Colonic mucosa (tissue), 4 donors: ENCODE data around the gene GRK5. TPM values are rescaled to one million over a fixed set of nuclear protein-coding genes. Genes with fewer than 3 reads are reported as not detected.

ENCODE experiments used
- DNase-seq: peaks from one replicate; pipeline ENCODE4 v3.0.0-alpha.2; 2020
- H3K27ac ChIP-seq: fragments of 200-600 bp; one replicate; pipeline ENCODE4 v1.8.0; 2021
- H3K27me3 ChIP-seq: fragments of 200-600 bp; one replicate; pipeline ENCODE4 v1.8.0; 2021
- H3K36me3 ChIP-seq: fragments of 200-600 bp; one replicate; pipeline ENCODE4 v1.8.0; 2021
- H3K4me1 ChIP-seq: fragments of 200-600 bp; one replicate; pipeline ENCODE4 v1.8.0; 2021; ENCODE audit warnings: mild to moderate bottlenecking
- H3K4me3 ChIP-seq: fragments of 200-600 bp; one replicate; pipeline ENCODE4 v1.8.0; 2021
- H3K9ac ChIP-seq, 2 donors: one replicate each; pipeline ENCODE4 v1.7.0; 2013; ENCODE audit warnings: control low read depth in 2 of 2, low read depth in 2 of 2, low read length in 2 of 2
- H3K9me3 ChIP-seq: fragments of 200-600 bp; one replicate; pipeline ENCODE4 v1.8.0; 2021
- CTCF ChIP-seq: fragments of 200-600 bp; IDR thresholded peaks from one replicate; pipeline ENCODE4 v1.8.0; 2022; ENCODE audit warnings: antibody characterized with exemption, mild to moderate bottlenecking
- intact Hi-C: fragments of 100-400 bp; cut with DNase I; formaldehyde crosslinking; loops from one replicate; pipeline ENCODE4 v1.14.1; 2022
- total RNA-seq, 2 donors: library from RNA; stranded (reverse); fragmentation: NEBNext Ultra II Directional in 1 of 2; extraction: Animal tissue kit (Norgen Biotek cat#: 25700) in 1 of 2; gene quantifications; one replicate each; pipeline ENCODE4 v1.2.1, GENCODE V29; 2021
- donor health status: healthy.
- donor health status: DM: no; HTN: no; CAD: no.
- donor health status: DM: no; HTN: no; CAD: no.

The GRK5 gene
- total RNA-seq, 2 donors from 2014 or later, result 4.6 to 12.7 TPM

DNA sequence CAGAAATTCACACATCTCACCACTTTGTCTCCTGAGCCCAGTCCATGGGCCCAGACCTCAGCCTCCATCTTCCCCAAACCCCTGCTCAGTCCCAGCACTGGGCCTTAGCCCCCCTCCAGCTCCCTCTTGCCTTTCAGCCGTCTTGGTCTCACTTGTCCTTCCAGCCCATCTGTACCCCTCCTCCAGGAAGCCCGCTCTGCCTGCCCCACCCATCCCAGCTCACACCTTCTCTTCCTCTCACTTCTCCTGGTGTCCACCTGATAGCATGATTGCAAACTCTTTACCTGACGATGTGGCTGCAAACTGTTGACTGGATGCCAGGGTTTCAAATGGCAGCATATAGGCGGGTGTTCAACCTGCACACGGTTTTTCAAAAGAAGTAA lies 238.6 kb downstream of the GRK5 start:
- DNase-seq, result no peak
- intact Hi-C loops, result loop anchor here (2.0 kb wide), 1 partner anchor 247 kb away; no protein-coding TSS in a partner anchor
- Histone ChIP-seq H3K36me3 (no peaks in the 10 kb centered on the region), H3K4me1 (no peaks in the 10 kb centered on the region), H3K4me3 (no peak overlapping the region), H3K27me3 (no peaks in the 10 kb centered on the region), H3K27ac (no peak overlapping the region), H3K9me3 (no peaks in the 10 kb centered on the region), H3K9ac (no peak overlapping the region)
- TF ChIP-seq CTCF, result no peak

- intact Hi-C loops, result no loop called here
- DNase-seq, result no peak
- H3K36me3 ChIP-seq, result no peaks in the 10 kb centered on the region
These were observed 239.3 kb downstream of the GRK5 start for GRCh38 chr10:119446441-119447277.

DNA sequence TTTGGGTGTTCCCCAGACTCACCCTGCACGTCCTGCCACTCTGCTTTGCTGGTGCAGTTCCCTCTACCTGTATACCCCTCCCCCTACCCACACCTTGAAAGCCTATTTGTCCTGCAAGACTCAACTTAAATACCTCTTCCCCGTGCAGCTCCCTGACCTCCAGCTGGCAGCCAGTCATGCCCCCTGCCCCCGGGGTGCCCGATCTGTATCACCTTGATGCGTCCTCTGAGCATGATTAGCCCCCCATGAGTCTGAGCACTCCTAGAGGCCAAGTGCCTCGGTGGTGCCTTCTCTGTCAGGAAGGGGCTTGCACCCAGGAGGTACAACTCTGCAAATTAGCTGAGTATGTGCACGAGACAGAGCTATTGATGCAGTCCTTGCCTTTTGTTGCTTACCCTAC lies 240.1 kb downstream of the GRK5 start:
- H3K27ac ChIP-seq, result no peak overlapping the region
- H3K36me3 ChIP-seq, result no peaks in the 10 kb centered on the region
- intact Hi-C loops, result no loop called here
- H3K4me1 ChIP-seq, result no peaks in the 10 kb centered on the region
- H3K4me3 ChIP-seq, result no peak overlapping the region
- TF ChIP-seq CTCF, result no peak
- DNase-seq, result no peak
- H3K9ac ChIP-seq, result no peak overlapping the region
- H3K9me3 ChIP-seq, result no peaks in the 10 kb centered on the region
- no peaks in the 10 kb centered on the region for H3K27me3 ChIP-seq

More at GRCh38 chr10:119446441-119447277, 239.3 kb downstream of the GRK5 start:
- H3K4me3 ChIP-seq, result no peak overlapping the region
- H3K9ac ChIP-seq, result no peak overlapping the region
- TF ChIP-seq CTCF, result no peak
- no peaks in the 10 kb centered on the region for H3K9me3 ChIP-seq
- H3K27me3 ChIP-seq, result no peaks in the 10 kb centered on the region
- H3K27ac ChIP-seq, result no peak overlapping the region
- H3K4me1 ChIP-seq, result no peaks in the 10 kb centered on the region

DNA sequence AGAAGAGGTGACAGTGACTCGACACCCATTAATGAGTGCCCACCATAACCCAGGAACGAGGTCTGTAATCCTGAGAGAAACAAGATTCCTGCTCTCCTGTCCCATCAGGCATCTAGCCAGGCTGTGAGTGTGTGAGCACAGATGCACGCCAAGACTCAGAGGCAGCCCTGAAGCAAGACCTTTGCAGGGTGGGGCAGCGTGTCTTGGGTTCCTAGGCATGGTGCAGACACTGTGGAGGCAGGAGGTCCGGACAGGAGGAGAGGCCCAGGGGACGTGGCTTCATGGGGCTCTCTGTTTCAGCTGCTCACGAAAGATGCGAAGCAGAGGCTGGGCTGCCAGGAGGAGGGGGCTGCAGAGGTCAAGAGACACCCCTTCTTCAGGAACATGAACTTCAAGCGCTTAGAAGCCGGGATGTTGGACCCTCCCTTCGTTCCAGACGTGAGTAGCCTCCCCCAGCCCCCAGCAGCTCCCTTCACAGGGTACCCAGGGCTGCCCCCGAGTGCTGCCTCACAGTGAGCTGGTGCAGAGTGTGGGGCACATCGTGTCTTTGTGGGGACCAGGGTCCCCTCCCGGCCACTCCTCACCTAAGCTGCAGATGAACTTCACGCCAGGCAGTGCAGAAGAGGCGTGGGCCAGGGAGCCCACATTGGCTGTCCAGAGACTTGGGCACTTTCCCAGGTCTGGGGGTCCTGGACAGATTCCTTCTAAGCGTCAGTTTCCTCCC lies 240.6 kb downstream of the GRK5 start:
- H3K9me3 ChIP-seq, result no peaks in the 10 kb centered on the region
- DNase-seq, result no peak
- no peaks in the 10 kb centered on the region for H3K36me3 ChIP-seq
- H3K27ac ChIP-seq, result no peak overlapping the region
- no peak overlapping the region for H3K4me3 ChIP-seq
- H3K9ac ChIP-seq, result no peak overlapping the region
- TF ChIP-seq CTCF, result no peak
- intact Hi-C loops, result no loop called here
- H3K27me3 ChIP-seq, result no peaks in the 10 kb centered on the region
- no peaks in the 10 kb centered on the region for H3K4me1 ChIP-seq

DNA sequence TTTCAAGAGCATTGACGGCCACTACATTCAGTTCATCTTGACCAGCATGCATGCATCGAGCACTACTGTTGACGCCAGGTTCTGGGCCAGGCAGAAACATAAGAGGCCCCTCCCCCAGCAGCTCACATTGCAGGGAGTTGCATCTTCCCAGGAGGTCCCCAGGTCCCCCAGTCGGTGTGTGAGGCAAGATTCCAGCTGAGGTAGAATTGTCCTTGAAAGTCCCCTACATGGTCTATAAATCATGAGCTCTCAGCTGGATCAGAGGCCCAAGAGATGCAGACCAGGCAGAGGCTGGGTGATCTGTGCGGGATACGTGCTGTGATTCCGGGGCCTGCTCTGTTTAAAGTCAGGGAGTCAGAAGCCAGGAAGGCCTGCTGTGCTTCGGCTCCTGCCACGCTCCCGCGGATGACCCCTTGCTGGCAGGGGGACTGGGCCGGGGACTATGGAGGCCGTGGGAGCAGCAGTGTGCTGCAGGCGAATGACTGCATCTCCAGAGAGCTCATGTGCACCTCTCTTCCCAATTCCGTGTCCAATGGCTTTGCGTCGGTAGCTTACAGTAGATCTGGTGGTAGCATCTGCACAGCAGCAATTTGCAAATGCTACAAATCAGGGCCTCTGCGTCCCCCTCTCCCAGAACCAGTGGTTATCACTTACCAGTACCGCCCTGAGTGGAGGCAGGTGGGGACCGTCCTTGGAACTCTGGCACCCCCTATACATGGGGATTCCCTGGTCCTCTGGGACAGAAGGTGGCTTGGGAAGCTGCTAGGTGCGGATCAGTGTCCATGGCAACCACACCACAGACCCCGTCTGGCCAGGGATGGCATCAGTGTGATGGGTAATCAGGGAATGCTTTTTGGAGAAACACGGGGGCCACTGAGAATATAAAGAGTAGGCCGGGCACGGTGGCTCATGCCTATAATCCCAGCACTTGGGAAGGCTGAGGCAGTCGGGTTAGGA lies 241.5 kb downstream of the GRK5 start:
- TF ChIP-seq CTCF, result no peak
- Histone ChIP-seq H3K4me3 (no peak overlapping the region), H3K9ac (no peak overlapping the region), H3K9me3 (no peaks in the 10 kb centered on the region), H3K4me1 (no peaks in the 10 kb centered on the region), H3K27me3 (no peaks in the 10 kb centered on the region), H3K27ac (no peak overlapping the region), H3K36me3 (no peaks in the 10 kb centered on the region)
- intact Hi-C loops, result no loop called here
- DNase-seq, result no peak
